Keratinocyte (primary cell): ENCODE results near the gene RNF149. TPM values are rescaled to one million over a fixed set of nuclear protein-coding genes. Genes with fewer than 3 reads are reported as not detected.

Source experiments
- DNase-seq: peaks from one replicate; pipeline ENCODE4 v3.0.0-alpha.2; 2011; ENCODE audit warnings: low read depth, missing footprints, low spot score
- FAIRE-seq: peaks from 2 replicates; lab custom pipeline; 2011; peaks lifted over from hg19 to GRCh38; lab: Jason Lieb, UNC
- H2AFZ ChIP-seq: 2 replicates; pipeline ENCODE4 v1.6.0; 2012; ENCODE audit warnings: low read length, control low read depth, inconsistent platforms; ENCODE audit not compliant: control insufficient read depth
- H3K27ac ChIP-seq: 2 replicates; pipeline ENCODE4 v1.5.1; 2011; ENCODE audit warnings: low read length; ENCODE audit not compliant: control insufficient read depth, insufficient read depth
- H3K27me3 ChIP-seq: 3 replicates; pipeline ENCODE4 v1.6.0; 2011; ENCODE audit warnings: low read length; ENCODE audit not compliant: control insufficient read depth, insufficient read depth; ENCODE audit errors: extremely low read depth
- H3K36me3 ChIP-seq, 2 experiments: 2 replicates in 1 of 2; 3 replicates in 1 of 2; pipeline ENCODE4 v1.5.1; 2011; ENCODE audit warnings: low read length in 2 of 2, mild to moderate bottlenecking in 1 of 2; ENCODE audit not compliant: control insufficient read depth in 2 of 2, insufficient read depth in 2 of 2; ENCODE audit errors: extremely low read depth in 1 of 2
- H3K4me1 ChIP-seq: 3 replicates; pipeline ENCODE4 v1.5.1; 2011; ENCODE audit warnings: low read length; ENCODE audit not compliant: control insufficient read depth, insufficient read depth; ENCODE audit errors: extremely low read depth
- H3K4me2 ChIP-seq: 3 replicates; pipeline ENCODE4 v1.6.0; 2011; ENCODE audit warnings: low read depth, low read length; ENCODE audit not compliant: control insufficient read depth, insufficient read depth; ENCODE audit errors: extremely low read depth
- H3K4me3 ChIP-seq, 3 experiments: fragments of 200-600 bp in 1 of 3; sonication (generic) in 1 of 3; 2 replicates in 2 of 3; 3 replicates in 1 of 3; pipeline ENCODE4 v1.5.1; 2011 to 2016; ENCODE audit warnings: low read length in 3 of 3, mild to moderate bottlenecking in 3 of 3, control low read depth in 2 of 3, inconsistent platforms in 1 of 3, low read depth in 1 of 3, mixed read lengths in 1 of 3, mixed run types in 1 of 3, moderate library complexity in 1 of 3; ENCODE audit not compliant: control insufficient read depth in 2 of 3, insufficient read depth in 2 of 3; ENCODE audit errors: extremely low read depth in 1 of 3
- H3K79me2 ChIP-seq: 2 replicates; pipeline ENCODE4 v1.6.0; 2012; ENCODE audit warnings: low read length; ENCODE audit not compliant: control insufficient read depth, insufficient read depth
- H3K9ac ChIP-seq: 3 replicates; pipeline ENCODE4 v1.6.0; 2011; ENCODE audit warnings: low read length; ENCODE audit not compliant: control insufficient read depth, insufficient read depth; ENCODE audit errors: extremely low read depth
- H3K9me1 ChIP-seq: 3 replicates; pipeline ENCODE4 v1.6.0; 2011; ENCODE audit warnings: low read length; ENCODE audit not compliant: control insufficient read depth, insufficient read depth; ENCODE audit errors: extremely low read depth
- H3K9me3 ChIP-seq: 2 replicates; pipeline ENCODE4 v1.5.1; 2012; ENCODE audit warnings: low read depth, low read length; ENCODE audit not compliant: control insufficient read depth
- H4K20me1 ChIP-seq: 3 replicates; pipeline ENCODE4 v1.6.0; 2011; ENCODE audit warnings: low read length; ENCODE audit not compliant: control insufficient read depth, insufficient read depth; ENCODE audit errors: extremely low read depth
- EZH2 ChIP-seq: IDR thresholded peaks from one replicate; pipeline ENCODE4 v1.6.1; 2012; ENCODE audit warnings: inconsistent platforms, mild to moderate bottlenecking, low read length, moderate library complexity
- dilution Hi-C: fragments of 300-500 bp; cut with MboI; formaldehyde crosslinking; loops from one replicate; pipeline ENCODE4 v1.7.0; 2020; ENCODE audit warnings: low sequenced_read_pairs; ENCODE audit not compliant: extremely low pct_ligation_motif_present
- polyA plus RNA-seq, 5 experiments: library from polyadenylated mRNA; depleted of rRNA in 3 of 5; stranded (reverse) in 3 of 5; stranded (forward) in 1 of 5; unstranded in 1 of 5; fragments of >200 nt; gene quantifications; 1 replicate in 1 of 5; 2 replicates in 3 of 5; 3 replicates in 1 of 5; pipeline versions ENCODE4 v1.2.1 to v1.2.3, GENCODE V29; 2011 to 2012; ENCODE audit warnings: missing spikeins in 2 of 5, low read depth in 1 of 5, low replicate concordance in 1 of 5
- TF ChIP-seq, protein P1 (sequence below), 3 experiments: IDR thresholded peaks in 1 of 3; conservative IDR thresholded peaks in 1 of 3; optimal IDR thresholded peaks in 1 of 3; 2 replicates in 2 of 3; 3 replicates in 1 of 3; pipeline versions ENCODE3 to v1.5.1; 2011; ENCODE audit warnings: low read length in 3 of 3, mild to moderate bottlenecking in 3 of 3, moderate library complexity in 2 of 3, control low read depth in 1 of 3, inconsistent platforms in 1 of 3; ENCODE audit not compliant: insufficient read depth in 2 of 3; ENCODE audit errors: extremely low read depth in 1 of 3

The RNF149 gene
- polyA plus RNA-seq, 1 donor (not counting 4 experiments of a cell fraction or from before 2014, with no cell fraction given) = 68.0 TPM

DNA sequence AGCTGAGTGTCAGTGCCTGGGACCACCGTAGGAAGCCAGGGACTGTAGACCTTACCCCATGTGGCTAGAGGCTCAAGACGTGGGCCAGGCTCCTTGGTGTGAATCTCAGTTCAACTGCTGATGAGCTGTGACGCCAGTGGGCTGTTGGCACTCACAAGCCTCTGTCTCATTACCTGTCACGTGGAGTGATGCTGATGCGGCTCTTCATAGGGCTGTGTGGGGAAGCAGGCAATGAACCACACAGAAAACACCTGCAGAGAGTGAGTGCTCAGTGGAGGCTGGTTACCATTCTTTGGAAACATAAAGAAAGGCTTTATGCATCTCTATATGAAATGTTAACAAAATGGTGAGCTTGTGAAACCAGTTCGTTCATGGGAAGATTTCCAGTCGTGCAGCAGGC lies 42.7 kb upstream of the RNF149 start:
- Histone ChIP-seq H3K36me3 (no peaks in the 10 kb centered on the region), H2AFZ (no peak overlapping the region), H3K79me2 (no peaks in the 10 kb centered on the region), H3K9ac (no peak overlapping the region), H3K9me1 (no peaks in the 10 kb centered on the region), H3K4me1 (peaks cover 12% of the 10 kb centered on the region), H3K4me3 (no peak overlapping the region), H3K4me2 (no peak overlapping the region), H4K20me1 (no peaks in the 10 kb centered on the region), H3K27ac (no peak overlapping the region), H3K27me3 (no peaks in the 10 kb centered on the region), H3K9me3 (no peaks in the 10 kb centered on the region)
- no peak for DNase-seq
- dilution Hi-C loops = no loop called here
- no peak for TF ChIP-seq EZH2
- TF ChIP-seq, protein P1, sequence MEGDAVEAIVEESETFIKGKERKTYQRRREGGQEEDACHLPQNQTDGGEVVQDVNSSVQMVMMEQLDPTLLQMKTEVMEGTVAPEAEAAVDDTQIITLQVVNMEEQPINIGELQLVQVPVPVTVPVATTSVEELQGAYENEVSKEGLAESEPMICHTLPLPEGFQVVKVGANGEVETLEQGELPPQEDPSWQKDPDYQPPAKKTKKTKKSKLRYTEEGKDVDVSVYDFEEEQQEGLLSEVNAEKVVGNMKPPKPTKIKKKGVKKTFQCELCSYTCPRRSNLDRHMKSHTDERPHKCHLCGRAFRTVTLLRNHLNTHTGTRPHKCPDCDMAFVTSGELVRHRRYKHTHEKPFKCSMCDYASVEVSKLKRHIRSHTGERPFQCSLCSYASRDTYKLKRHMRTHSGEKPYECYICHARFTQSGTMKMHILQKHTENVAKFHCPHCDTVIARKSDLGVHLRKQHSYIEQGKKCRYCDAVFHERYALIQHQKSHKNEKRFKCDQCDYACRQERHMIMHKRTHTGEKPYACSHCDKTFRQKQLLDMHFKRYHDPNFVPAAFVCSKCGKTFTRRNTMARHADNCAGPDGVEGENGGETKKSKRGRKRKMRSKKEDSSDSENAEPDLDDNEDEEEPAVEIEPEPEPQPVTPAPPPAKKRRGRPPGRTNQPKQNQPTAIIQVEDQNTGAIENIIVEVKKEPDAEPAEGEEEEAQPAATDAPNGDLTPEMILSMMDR (optimal IDR thresholded peaks at IDR 0.05 in 1 of 3, IDR thresholded peaks at IDR 0.05 in 1 of 3, conservative IDR thresholded peaks at IDR 0.05 in 1 of 3; ENCODE audit: extremely low read depth in 1 of 3, insufficient read depth in 2 of 3, low read length in 3 of 3) = no peak
- FAIRE-seq = no peak

DNA sequence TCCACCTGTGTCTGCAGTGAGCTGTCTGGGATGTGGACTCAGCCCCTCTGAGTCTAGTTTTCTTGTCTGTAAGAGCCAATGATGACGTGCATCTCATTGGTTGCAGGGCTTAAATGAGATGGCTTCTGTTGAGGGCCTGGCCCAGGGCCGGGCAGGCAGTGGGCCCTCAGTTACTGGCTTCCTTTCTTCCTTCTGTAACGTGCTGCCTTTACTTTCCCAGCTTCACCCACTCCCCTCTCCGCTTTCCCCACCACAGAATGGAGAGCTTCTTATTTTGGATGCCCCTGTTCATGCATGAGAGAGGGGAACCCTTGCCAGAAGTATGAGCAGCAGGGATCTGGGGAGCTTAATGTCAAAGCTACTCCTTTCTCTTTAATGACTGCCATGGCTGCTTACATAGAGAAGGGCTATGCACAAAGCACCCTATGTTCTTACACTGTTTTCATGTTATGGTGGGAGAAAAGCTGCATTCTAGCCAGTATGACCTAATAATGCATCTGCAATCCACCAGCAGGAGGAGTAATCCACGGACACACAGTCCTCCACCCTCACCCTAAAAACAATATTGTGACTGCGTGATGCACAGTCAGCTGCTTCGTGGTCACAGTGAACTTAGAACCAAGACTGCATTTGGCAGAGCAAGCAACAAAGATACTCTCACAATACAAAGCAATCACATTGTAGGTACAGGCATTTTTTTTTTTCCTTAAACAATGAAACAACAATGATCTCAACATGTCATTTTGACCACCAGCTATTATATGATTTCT lies 41.6 kb upstream of the RNF149 start:
- Histone ChIP-seq H3K27ac (no peak overlapping the region), H3K27me3 (no peaks in the 10 kb centered on the region), H3K4me2 (no peak overlapping the region), H3K4me3 (no peak overlapping the region), H3K9me3 (no peaks in the 10 kb centered on the region), H3K79me2 (no peaks in the 10 kb centered on the region), H3K9ac (no peak overlapping the region), H3K9me1 (no peaks in the 10 kb centered on the region), H3K4me1 (peaks cover 3% of the 10 kb centered on the region), H2AFZ (no peak overlapping the region), H3K36me3 (no peaks in the 10 kb centered on the region), H4K20me1 (no peaks in the 10 kb centered on the region)
- FAIRE-seq = no peak
- TF ChIP-seq EZH2 = no peak
- TF ChIP-seq, protein P1 (optimal IDR thresholded peaks at IDR 0.05 in 1 of 3, IDR thresholded peaks at IDR 0.05 in 1 of 3, conservative IDR thresholded peaks at IDR 0.05 in 1 of 3; ENCODE audit: extremely low read depth in 1 of 3, insufficient read depth in 2 of 3, low read length in 3 of 3) = peak; percentile 37 to 63 (median 50)
- dilution Hi-C loops = no loop called here
- DNase-seq = no peak
